OCI-LY1 (cell line): ENCODE results near the gene WIF1.

Experiments
- H2AFZ ChIP-seq: fragments of 200-600 bp; sonication (generic), shearing (Covaris generic); 2 replicates; pipeline ENCODE4 v1.6.0; 2014; ENCODE audit warnings: antibody characterized with exemption, mild to moderate bottlenecking, low read length
- H3F3A ChIP-seq: fragments of 200-600 bp; sonication (generic), shearing (Covaris generic); 2 replicates; pipeline ENCODE4 v1.6.0; 2014; ENCODE audit warnings: mild to moderate bottlenecking, antibody characterized with exemption, low read length, moderate library complexity; ENCODE audit not compliant: insufficient read depth
- H3K27ac ChIP-seq: fragments of 200-600 bp; sonication (generic); 2 replicates; pipeline ENCODE4 v1.5.1; 2014; ENCODE audit warnings: low read length, mixed run types, mild to moderate bottlenecking, low read depth; ENCODE audit not compliant: poor library complexity, severe bottlenecking
- H3K27me3 ChIP-seq: fragments of 200-600 bp; sonication (generic); 2 replicates; pipeline ENCODE4 v1.6.0; 2014; ENCODE audit warnings: antibody characterized with exemption, mild to moderate bottlenecking, low read length, moderate library complexity; ENCODE audit not compliant: insufficient read depth
- H3K36me3 ChIP-seq: fragments of 200-600 bp; sonication (generic); 2 replicates; pipeline ENCODE4 v1.6.1; 2014; ENCODE audit warnings: mild to moderate bottlenecking, antibody characterized with exemption, low read length, moderate library complexity, mixed read lengths; ENCODE audit not compliant: insufficient read depth
- H3K4me1 ChIP-seq: fragments of 200-600 bp; sonication (generic); 2 replicates; pipeline ENCODE4 v1.5.1; 2014; ENCODE audit warnings: mild to moderate bottlenecking, low read length, moderate library complexity; ENCODE audit not compliant: insufficient read depth, severe bottlenecking
- H3K4me2 ChIP-seq: fragments of 200-600 bp; sonication (generic), shearing (Covaris generic); 2 replicates; pipeline ENCODE4 v1.6.1; 2014; ENCODE audit warnings: low read length
- H3K4me3 ChIP-seq: fragments of 200-600 bp; sonication (generic); 2 replicates; pipeline ENCODE4 v1.5.1; 2014; ENCODE audit warnings: low read length, low read depth, mild to moderate bottlenecking, mixed read lengths; ENCODE audit not compliant: poor library complexity, severe bottlenecking
- H3K79me2 ChIP-seq: fragments of 200-600 bp; shearing (Covaris generic); 2 replicates; pipeline ENCODE4 v1.6.1; 2016; ENCODE audit warnings: mixed run types, low read length, mixed read lengths; ENCODE audit not compliant: insufficient read depth
- H3K9ac ChIP-seq: fragments of 200-600 bp; sonication (generic), shearing (Covaris generic); 2 replicates; pipeline ENCODE4 v1.6.1; 2014; ENCODE audit warnings: mild to moderate bottlenecking, low read length, mixed read lengths
- H3K9me2 ChIP-seq: fragments of 200-600 bp; sonication (generic), shearing (Covaris generic); 2 replicates; pipeline ENCODE4 v1.6.1; 2014; ENCODE audit warnings: low read depth, mild to moderate bottlenecking, low read length, mixed read lengths
- H3K9me3 ChIP-seq: fragments of 200-600 bp; shearing (Covaris generic); 2 replicates; pipeline ENCODE4 v1.6.1; 2014; ENCODE audit warnings: low read length, mixed read lengths
- H4K20me1 ChIP-seq: fragments of 200-600 bp; sonication (generic), shearing (Covaris generic); 2 replicates; pipeline ENCODE4 v1.6.0; 2016; ENCODE audit warnings: mild to moderate bottlenecking, low read length; ENCODE audit not compliant: insufficient read depth
- CTCF ChIP-seq: fragments of 200-600 bp; sonication (generic), shearing (Covaris generic); IDR thresholded peaks from 2 replicates; pipeline ENCODE4 v1.5.1; 2017; ENCODE audit warnings: mild to moderate bottlenecking, antibody characterized with exemption, low read length, moderate library complexity, mixed read lengths
- EZH2 ChIP-seq: fragments of 200-600 bp; sonication (generic), shearing (Covaris generic); IDR thresholded peaks from 2 replicates; pipeline ENCODE4 v1.8.0; 2017; ENCODE audit warnings: borderline replicate concordance, mixed run types, mild to moderate bottlenecking, antibody characterized with exemption, low read length, moderate library complexity, mixed read lengths

Gene WIF1

GRCh38 chr12:65022960-65023359 is 98.1 kb downstream of the WIF1 start:
- TF ChIP-seq EZH2 (no peak), CTCF (no peak)
- no peaks in the 10 kb centered on the region for H3K36me3 ChIP-seq

GRCh38 chr12:65022421-65022820 is 98.7 kb downstream of the WIF1 start:
- Histone ChIP-seq H3K4me2 (no peak overlapping the region), H3K4me1 (no peaks in the 10 kb centered on the region), H3K79me2 (no peaks in the 10 kb centered on the region), H2AFZ (no peak overlapping the region), H3K9ac (no peak overlapping the region), H3K9me3 (no peaks in the 10 kb centered on the region), H3K36me3 (no peaks in the 10 kb centered on the region), H3K27me3 (no peaks in the 10 kb centered on the region), H3F3A (no peaks in the 10 kb centered on the region), H3K9me2 (no peaks in the 10 kb centered on the region), H4K20me1 (no peaks in the 10 kb centered on the region), H3K27ac (no peak overlapping the region), H3K4me3 (no peak overlapping the region)
- TF ChIP-seq CTCF, result no peak
- TF ChIP-seq EZH2, result no peak

More at GRCh38 chr12:65022960-65023359, 98.1 kb downstream of the WIF1 start:
- no peak overlapping the region for H3K4me2 ChIP-seq
- no peak overlapping the region for H2AFZ ChIP-seq
- no peaks in the 10 kb centered on the region for H3F3A ChIP-seq
- H4K20me1 ChIP-seq, result no peaks in the 10 kb centered on the region
- H3K9ac ChIP-seq, result no peak overlapping the region
- no peak overlapping the region for H3K27ac ChIP-seq
- H3K4me3 ChIP-seq, result no peak overlapping the region
- no peaks in the 10 kb centered on the region for H3K9me3 ChIP-seq
- H3K27me3 ChIP-seq, result no peaks in the 10 kb centered on the region
- no peaks in the 10 kb centered on the region for H3K79me2 ChIP-seq
- no peaks in the 10 kb centered on the region for H3K4me1 ChIP-seq
- H3K9me2 ChIP-seq, result no peaks in the 10 kb centered on the region

- Histone ChIP-seq H3K4me2 (no peak overlapping the region), H3K9me2 (no peaks in the 10 kb centered on the region), H3K9me3 (no peaks in the 10 kb centered on the region), H3F3A (no peaks in the 10 kb centered on the region), H3K4me3 (no peak overlapping the region), H3K27ac (no peak overlapping the region), H3K27me3 (no peaks in the 10 kb centered on the region), H3K4me1 (no peaks in the 10 kb centered on the region), H4K20me1 (no peaks in the 10 kb centered on the region), H3K36me3 (no peaks in the 10 kb centered on the region), H3K79me2 (no peaks in the 10 kb centered on the region), H3K9ac (no peak overlapping the region), H2AFZ (no peak overlapping the region)
- TF ChIP-seq CTCF, result no peak
- no peak for TF ChIP-seq EZH2
These were observed 101.3 kb downstream of the WIF1 start for GRCh38 chr12:65019696-65020234.
